AG04450 (cell line): ENCODE results near the gene PRRC2B. TPM values are rescaled to one million over a fixed set of nuclear protein-coding genes. Genes with fewer than 3 reads are reported as not detected.

ENCODE experiments used
- CTCF ChIA-PET: fragments of 300-600, 350-600 bp; formaldehyde crosslinking; extraction: SDS; loops from one replicate; lab custom pipeline; 2022; ENCODE audit warnings: antibody characterized with exemption, inconsistent platforms; lab: Charles Lee
- POLR2A ChIA-PET: fragments of 350-600 bp; formaldehyde crosslinking; extraction: SDS; loops from one replicate; lab custom pipeline; 2021; ENCODE audit warnings: antibody characterized with exemption, inconsistent platforms; lab: Yijun Ruan, JAX
- DNase-seq: peaks from one replicate; pipeline ENCODE4 v3.0.0-alpha.2; 2011; ENCODE audit warnings: low read depth, low spot score
- H3K27ac ChIP-seq: one replicate; pipeline ENCODE4 v1.5.1; 2012; ENCODE audit warnings: low read depth, low read length, control low read depth
- H3K27me3 ChIP-seq: one replicate; pipeline ENCODE4 v1.6.0; 2012; ENCODE audit warnings: low read length; ENCODE audit not compliant: control insufficient read depth, insufficient read depth
- H3K4me3 ChIP-seq: 2 replicates; pipeline ENCODE4 v1.5.1; 2011; ENCODE audit warnings: mild to moderate bottlenecking, low read depth, low read length, control low read depth
- H3K9me3 ChIP-seq: 2 replicates; pipeline ENCODE4 v1.5.1; 2012; ENCODE audit warnings: low read length; ENCODE audit not compliant: control insufficient read depth, insufficient read depth
- CTCF ChIP-seq: IDR thresholded peaks from 2 replicates; pipeline ENCODE4 v1.5.1; 2011; ENCODE audit warnings: low read depth, low read length, control low read depth, inconsistent platforms
- polyA plus RNA-seq: library from polyadenylated mRNA; depleted of rRNA; stranded (reverse); fragments of >200 nt; gene quantifications from 2 replicates; pipeline ENCODE4 v1.2.3, GENCODE V29; 2011

PRRC2B gene
- polyA plus RNA-seq, 1 experiment, result 31.8 TPM

- ChIA-PET POLR2A (no interaction called here), CTCF (no interaction called here)
Measured at GRCh38 chr9:131441441-131441840, 47.6 kb downstream of the PRRC2B start.

GRCh38 chr9:131442351-131442750 is 48.5 kb downstream of the PRRC2B start:
- Histone ChIP-seq H3K27ac (no peak overlapping the region), H3K4me3 (no peak overlapping the region), H3K9me3 (no peaks in the 10 kb centered on the region), H3K27me3 (no peaks in the 10 kb centered on the region)
- DNase-seq, result no peak
- TF ChIP-seq CTCF, result no peak
- POLR2A ChIA-PET, result no interaction called here
- CTCF ChIA-PET, result no interaction called here

More at GRCh38 chr9:131441441-131441840, 47.6 kb downstream of the PRRC2B start:
- no peak for TF ChIP-seq CTCF
- no peak overlapping the region for H3K4me3 ChIP-seq
- H3K27me3 ChIP-seq, result no peaks in the 10 kb centered on the region
- no peak overlapping the region for H3K27ac ChIP-seq
- no peak for DNase-seq
- no peaks in the 10 kb centered on the region for H3K9me3 ChIP-seq

- ChIA-PET POLR2A (interaction anchor here (0.6 kb wide), 1 partner anchor 60 kb away, joined by 8 read pairs; no protein-coding TSS in a partner anchor), CTCF (no interaction called here)
- no peaks in the 10 kb centered on the region for H3K9me3 ChIP-seq
- H3K4me3 ChIP-seq, result no peak overlapping the region
- TF ChIP-seq CTCF, result no peak
- no peaks in the 10 kb centered on the region for H3K27me3 ChIP-seq
- no peak overlapping the region for H3K27ac ChIP-seq
- DNase-seq, result no peak
Measured at GRCh38 chr9:131443648-131444047, 49.8 kb downstream of the PRRC2B start.

GRCh38 chr9:131446276-131446675 is 52.4 kb downstream of the PRRC2B start:
- no peak for DNase-seq
- ChIA-PET CTCF (interaction anchor here (0.6 kb wide), 1 partner anchor 41 kb away, joined by 3 read pairs; no protein-coding TSS in a partner anchor), POLR2A (no interaction called here)

GRCh38 chr9:131447148-131447547 is 53.3 kb downstream of the PRRC2B start:
- no peak for TF ChIP-seq CTCF
- CTCF ChIA-PET, result interaction anchor here (0.7 kb wide), 1 partner anchor 10 kb away, joined by 3 read pairs; no protein-coding TSS in a partner anchor
- H3K27ac ChIP-seq, result no peak overlapping the region
- POLR2A ChIA-PET, result no interaction called here
- no peak overlapping the region for H3K4me3 ChIP-seq
- no peak for DNase-seq
- H3K27me3 ChIP-seq, result no peaks in the 10 kb centered on the region
- H3K9me3 ChIP-seq, result no peaks in the 10 kb centered on the region

More at GRCh38 chr9:131446276-131446675, 52.4 kb downstream of the PRRC2B start:
- H3K4me3 ChIP-seq, result no peak overlapping the region
- no peak overlapping the region for H3K27ac ChIP-seq
- no peaks in the 10 kb centered on the region for H3K9me3 ChIP-seq
- TF ChIP-seq CTCF, result no peak
- H3K27me3 ChIP-seq, result no peaks in the 10 kb centered on the region
